ENCODE results near the gene KXD1.

DNA sequence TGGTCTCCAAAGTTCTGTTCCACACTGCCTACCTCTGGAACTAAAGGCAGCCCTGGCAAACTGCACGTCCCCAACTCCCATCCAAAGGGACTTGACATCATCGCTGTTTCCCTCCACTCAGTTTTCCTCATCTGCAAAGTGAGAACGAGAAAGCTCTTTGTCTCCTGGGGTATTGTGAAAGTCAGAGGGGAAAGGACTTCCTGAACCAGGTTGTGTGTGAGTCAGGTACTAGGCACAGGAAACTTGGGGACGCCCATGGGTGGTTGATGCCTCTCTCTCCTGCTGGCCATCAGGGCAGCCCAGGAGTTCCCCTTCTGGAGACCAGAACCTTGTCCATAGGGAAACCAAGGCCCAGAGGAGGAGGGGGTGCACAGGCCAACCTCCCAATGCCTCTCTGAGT, 44.2 kb downstream of the KXD1 start:
- TF ChIP-seq, protein P1, sequence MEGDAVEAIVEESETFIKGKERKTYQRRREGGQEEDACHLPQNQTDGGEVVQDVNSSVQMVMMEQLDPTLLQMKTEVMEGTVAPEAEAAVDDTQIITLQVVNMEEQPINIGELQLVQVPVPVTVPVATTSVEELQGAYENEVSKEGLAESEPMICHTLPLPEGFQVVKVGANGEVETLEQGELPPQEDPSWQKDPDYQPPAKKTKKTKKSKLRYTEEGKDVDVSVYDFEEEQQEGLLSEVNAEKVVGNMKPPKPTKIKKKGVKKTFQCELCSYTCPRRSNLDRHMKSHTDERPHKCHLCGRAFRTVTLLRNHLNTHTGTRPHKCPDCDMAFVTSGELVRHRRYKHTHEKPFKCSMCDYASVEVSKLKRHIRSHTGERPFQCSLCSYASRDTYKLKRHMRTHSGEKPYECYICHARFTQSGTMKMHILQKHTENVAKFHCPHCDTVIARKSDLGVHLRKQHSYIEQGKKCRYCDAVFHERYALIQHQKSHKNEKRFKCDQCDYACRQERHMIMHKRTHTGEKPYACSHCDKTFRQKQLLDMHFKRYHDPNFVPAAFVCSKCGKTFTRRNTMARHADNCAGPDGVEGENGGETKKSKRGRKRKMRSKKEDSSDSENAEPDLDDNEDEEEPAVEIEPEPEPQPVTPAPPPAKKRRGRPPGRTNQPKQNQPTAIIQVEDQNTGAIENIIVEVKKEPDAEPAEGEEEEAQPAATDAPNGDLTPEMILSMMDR (IDR thresholded peaks at IDR 0.05): no peak
- no peak for TF ChIP-seq POLR2A (IDR thresholded peaks at IDR 0.05)
